Keratinocyte (primary cell): Measurements from ENCODE around the gene FZD4. TPM values are rescaled to one million over a fixed set of nuclear protein-coding genes. Genes with fewer than 3 reads are reported as not detected.
A peak's percentile ranks its signal among the peaks of the same experiment; 100 is the strongest.
"Not testable (repeated sequence)": the region's sequence is repeated elsewhere in the genome, so short reads cannot be mapped to it uniquely, and the experiment has no call there.

Experiments
- DNase-seq: peaks from one replicate; pipeline ENCODE4 v3.0.0-alpha.2; 2011; ENCODE audit warnings: low read depth, missing footprints, low spot score
- FAIRE-seq: peaks from 2 replicates; lab custom pipeline; 2011; peaks lifted over from hg19 to GRCh38; lab: Jason Lieb, UNC
- H2AFZ ChIP-seq: 2 replicates; pipeline ENCODE4 v1.6.0; 2012; ENCODE audit warnings: low read length, control low read depth, inconsistent platforms; ENCODE audit not compliant: control insufficient read depth
- H3K27ac ChIP-seq: 2 replicates; pipeline ENCODE4 v1.5.1; 2011; ENCODE audit warnings: low read length; ENCODE audit not compliant: control insufficient read depth, insufficient read depth
- H3K27me3 ChIP-seq: 3 replicates; pipeline ENCODE4 v1.6.0; 2011; ENCODE audit warnings: low read length; ENCODE audit not compliant: control insufficient read depth, insufficient read depth; ENCODE audit errors: extremely low read depth
- H3K36me3 ChIP-seq, 2 experiments: 2 replicates in 1 of 2; 3 replicates in 1 of 2; pipeline ENCODE4 v1.5.1; 2011; ENCODE audit warnings: low read length in 2 of 2, mild to moderate bottlenecking in 1 of 2; ENCODE audit not compliant: control insufficient read depth in 2 of 2, insufficient read depth in 2 of 2; ENCODE audit errors: extremely low read depth in 1 of 2
- H3K4me1 ChIP-seq: 3 replicates; pipeline ENCODE4 v1.5.1; 2011; ENCODE audit warnings: low read length; ENCODE audit not compliant: control insufficient read depth, insufficient read depth; ENCODE audit errors: extremely low read depth
- H3K4me2 ChIP-seq: 3 replicates; pipeline ENCODE4 v1.6.0; 2011; ENCODE audit warnings: low read depth, low read length; ENCODE audit not compliant: control insufficient read depth, insufficient read depth; ENCODE audit errors: extremely low read depth
- H3K4me3 ChIP-seq, 3 experiments: fragments of 200-600 bp in 1 of 3; sonication (generic) in 1 of 3; 2 replicates in 2 of 3; 3 replicates in 1 of 3; pipeline ENCODE4 v1.5.1; 2011 to 2016; ENCODE audit warnings: low read length in 3 of 3, mild to moderate bottlenecking in 3 of 3, control low read depth in 2 of 3, inconsistent platforms in 1 of 3, low read depth in 1 of 3, mixed read lengths in 1 of 3, mixed run types in 1 of 3, moderate library complexity in 1 of 3; ENCODE audit not compliant: control insufficient read depth in 2 of 3, insufficient read depth in 2 of 3; ENCODE audit errors: extremely low read depth in 1 of 3
- H3K79me2 ChIP-seq: 2 replicates; pipeline ENCODE4 v1.6.0; 2012; ENCODE audit warnings: low read length; ENCODE audit not compliant: control insufficient read depth, insufficient read depth
- H3K9ac ChIP-seq: 3 replicates; pipeline ENCODE4 v1.6.0; 2011; ENCODE audit warnings: low read length; ENCODE audit not compliant: control insufficient read depth, insufficient read depth; ENCODE audit errors: extremely low read depth
- H3K9me1 ChIP-seq: 3 replicates; pipeline ENCODE4 v1.6.0; 2011; ENCODE audit warnings: low read length; ENCODE audit not compliant: control insufficient read depth, insufficient read depth; ENCODE audit errors: extremely low read depth
- H3K9me3 ChIP-seq: 2 replicates; pipeline ENCODE4 v1.5.1; 2012; ENCODE audit warnings: low read depth, low read length; ENCODE audit not compliant: control insufficient read depth
- H4K20me1 ChIP-seq: 3 replicates; pipeline ENCODE4 v1.6.0; 2011; ENCODE audit warnings: low read length; ENCODE audit not compliant: control insufficient read depth, insufficient read depth; ENCODE audit errors: extremely low read depth
- EZH2 ChIP-seq: IDR thresholded peaks from one replicate; pipeline ENCODE4 v1.6.1; 2012; ENCODE audit warnings: inconsistent platforms, mild to moderate bottlenecking, low read length, moderate library complexity
- dilution Hi-C: fragments of 300-500 bp; cut with MboI; formaldehyde crosslinking; loops from one replicate; pipeline ENCODE4 v1.7.0; 2020; ENCODE audit warnings: low sequenced_read_pairs; ENCODE audit not compliant: extremely low pct_ligation_motif_present
- polyA minus RNA-seq, 3 experiments: library from RNA; depleted of rRNA, polyadenylated mRNA; stranded (reverse); fragments of >200 nt; gene quantifications; 1 replicate in 1 of 3; 2 replicates in 1 of 3; 3 replicates in 1 of 3; pipeline ENCODE4 v1.2.3, GENCODE V29; 2011
- polyA plus RNA-seq, 5 experiments: library from polyadenylated mRNA; depleted of rRNA in 3 of 5; stranded (reverse) in 3 of 5; stranded (forward) in 1 of 5; unstranded in 1 of 5; fragments of >200 nt; gene quantifications; 1 replicate in 1 of 5; 2 replicates in 3 of 5; 3 replicates in 1 of 5; pipeline versions ENCODE4 v1.2.1 to v1.2.3, GENCODE V29; 2011 to 2012; ENCODE audit warnings: missing spikeins in 2 of 5, low read depth in 1 of 5, low replicate concordance in 1 of 5
- TF ChIP-seq, protein P1 (sequence below), 3 experiments: IDR thresholded peaks in 1 of 3; conservative IDR thresholded peaks in 1 of 3; optimal IDR thresholded peaks in 1 of 3; 2 replicates in 2 of 3; 3 replicates in 1 of 3; pipeline versions ENCODE3 to v1.5.1; 2011; ENCODE audit warnings: low read length in 3 of 3, mild to moderate bottlenecking in 3 of 3, moderate library complexity in 2 of 3, control low read depth in 1 of 3, inconsistent platforms in 1 of 3; ENCODE audit not compliant: insufficient read depth in 2 of 3; ENCODE audit errors: extremely low read depth in 1 of 3

FZD4 gene
- 0.51 to 0.56 TPM (median 0.53 TPM) in 3 replicates for polyA plus RNA-seq
- 0.12 TPM for polyA plus RNA-seq (2011; ENCODE audit: low read depth)
- 0.13 and 0.29 TPM in 2 replicates for polyA plus RNA-seq (2011; cell fraction: cytosol; rRNA removed)
- polyA plus RNA-seq (2011; cell fraction: nucleus; rRNA removed): 0.90 and 0.92 TPM in 2 replicates
- polyA plus RNA-seq (2012; ENCODE audit: low replicate concordance): 0.44 and 0.54 TPM in 2 replicates
- polyA minus RNA-seq: 0.75 to 1.2 TPM (median 0.99 TPM) in 3 replicates
- polyA minus RNA-seq (2011; cell fraction: cytosol; rRNA and poly(A)+ RNA removed): 0.96 TPM
- polyA minus RNA-seq (2011; cell fraction: nucleus; rRNA and poly(A)+ RNA removed): 0.95 and 1.2 TPM in 2 replicates

DNA sequence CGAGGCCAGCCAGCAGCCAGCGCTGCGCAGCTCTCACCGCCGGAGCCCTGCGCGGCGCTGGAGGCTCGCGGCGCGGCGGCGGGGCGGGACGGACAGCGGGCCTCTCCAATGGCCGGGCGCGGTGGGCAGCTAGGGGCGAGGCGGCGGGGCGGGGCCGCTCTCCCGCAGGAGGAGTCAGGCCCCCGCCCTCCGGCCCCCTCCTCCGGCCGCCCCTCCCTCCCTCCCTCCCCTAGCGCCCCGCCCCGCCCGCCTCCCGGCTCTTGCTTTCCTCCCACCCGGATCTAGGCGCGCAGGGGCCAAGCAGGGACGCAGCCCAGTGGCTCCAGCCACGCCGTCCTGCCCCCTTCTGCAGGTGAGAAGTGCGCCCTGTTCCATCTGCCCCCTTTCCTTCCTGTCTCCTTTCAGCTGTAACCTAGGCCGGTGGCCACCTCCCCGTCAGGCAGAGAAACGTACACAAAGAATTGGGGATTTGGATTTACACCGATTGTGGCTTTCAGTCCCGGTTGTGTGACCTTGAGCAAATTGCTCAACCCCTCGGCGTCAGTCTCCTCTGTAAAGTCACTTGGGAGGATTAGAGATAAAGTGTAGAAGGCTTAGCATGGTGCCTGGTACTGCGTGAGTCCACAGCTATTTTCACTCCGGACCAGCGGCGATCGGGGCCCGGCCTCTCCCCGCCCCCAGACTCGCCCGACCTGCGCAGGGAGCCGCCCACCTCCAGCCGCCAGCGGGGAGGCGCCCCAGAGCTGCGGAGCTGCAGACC is at the start of gene FZD4:
TSS of gene FZD4 (minus strand) at position 35 of the 760 bp plus-strand sequence. CDS start 310 bp downstream, outside the sequence.
- DNase-seq (no peak), FAIRE-seq (no peak)
- Histone ChIP-seq H3K36me3 (no peaks in the 10 kb centered on the region), H2AFZ (peak within 1 kb of the TSS; percentile 98), H3K27me3 (no peaks in the 10 kb centered on the region), H3K4me1 (no peaks in the 10 kb centered on the region), H3K4me3 (peak within 1 kb of the TSS; percentile 60 to 91 (median 81)), H3K9me1 (no peaks in the 10 kb centered on the region), H4K20me1 (no peaks in the 10 kb centered on the region), H3K9me3 (no peaks in the 10 kb centered on the region), H3K79me2 (no peaks in the 10 kb centered on the region), H3K9ac (peak within 1 kb of the TSS; percentile 75), H3K27ac (peak within 1 kb of the TSS; percentile 44), H3K4me2 (peak within 1 kb of the TSS; percentile 84)
- dilution Hi-C loops: no loop called here
- TF ChIP-seq, protein P1, sequence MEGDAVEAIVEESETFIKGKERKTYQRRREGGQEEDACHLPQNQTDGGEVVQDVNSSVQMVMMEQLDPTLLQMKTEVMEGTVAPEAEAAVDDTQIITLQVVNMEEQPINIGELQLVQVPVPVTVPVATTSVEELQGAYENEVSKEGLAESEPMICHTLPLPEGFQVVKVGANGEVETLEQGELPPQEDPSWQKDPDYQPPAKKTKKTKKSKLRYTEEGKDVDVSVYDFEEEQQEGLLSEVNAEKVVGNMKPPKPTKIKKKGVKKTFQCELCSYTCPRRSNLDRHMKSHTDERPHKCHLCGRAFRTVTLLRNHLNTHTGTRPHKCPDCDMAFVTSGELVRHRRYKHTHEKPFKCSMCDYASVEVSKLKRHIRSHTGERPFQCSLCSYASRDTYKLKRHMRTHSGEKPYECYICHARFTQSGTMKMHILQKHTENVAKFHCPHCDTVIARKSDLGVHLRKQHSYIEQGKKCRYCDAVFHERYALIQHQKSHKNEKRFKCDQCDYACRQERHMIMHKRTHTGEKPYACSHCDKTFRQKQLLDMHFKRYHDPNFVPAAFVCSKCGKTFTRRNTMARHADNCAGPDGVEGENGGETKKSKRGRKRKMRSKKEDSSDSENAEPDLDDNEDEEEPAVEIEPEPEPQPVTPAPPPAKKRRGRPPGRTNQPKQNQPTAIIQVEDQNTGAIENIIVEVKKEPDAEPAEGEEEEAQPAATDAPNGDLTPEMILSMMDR (optimal IDR thresholded peaks at IDR 0.05 in 1 of 3, IDR thresholded peaks at IDR 0.05 in 1 of 3, conservative IDR thresholded peaks at IDR 0.05 in 1 of 3; ENCODE audit: extremely low read depth in 1 of 3, insufficient read depth in 2 of 3, low read length in 3 of 3): peak in 1 of 3 experiments; percentile 31
- no peak for TF ChIP-seq EZH2

DNA sequence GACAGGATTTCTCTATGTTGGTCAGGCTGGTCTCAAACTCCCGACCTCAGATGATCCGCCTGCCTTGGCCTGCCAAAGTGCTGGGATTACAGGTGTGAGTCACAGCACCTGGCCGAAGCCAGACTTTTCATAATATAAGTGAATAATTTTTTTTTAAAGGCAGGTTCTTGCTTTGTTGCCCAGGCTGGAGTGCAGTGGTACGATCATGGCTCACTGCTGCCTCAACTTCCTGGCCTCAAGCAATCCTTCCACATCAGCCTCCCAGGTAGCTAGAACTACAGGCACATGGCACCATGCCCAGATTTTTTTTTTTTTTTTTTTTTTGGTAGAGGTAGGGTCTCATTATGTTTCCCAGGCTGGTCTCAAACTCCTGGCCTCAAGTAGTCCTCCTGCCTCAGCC is 49.1 kb upstream of the FZD4 start:
- DNase-seq: peak; percentile 19
- H2AFZ ChIP-seq, H3K4me2 ChIP-seq, FAIRE-seq, H4K20me1 ChIP-seq, H3K27me3 ChIP-seq, dilution Hi-C loops, H3K27ac ChIP-seq, H3K36me3 ChIP-seq, H3K79me2 ChIP-seq, H3K9me1 ChIP-seq, H3K9me3 ChIP-seq, H3K9ac ChIP-seq, H3K4me1 ChIP-seq, H3K4me3 ChIP-seq: not testable (repeated sequence)
